Ureter (tissue), 1 donor: ENCODE results near the gene FXYD6. TPM values are rescaled to one million over a fixed set of nuclear protein-coding genes. Genes with fewer than 3 reads are reported as not detected.
"Not testable (repeated sequence)": the region's sequence is repeated elsewhere in the genome, so short reads cannot be mapped to it uniquely, and the experiment has no call there.

Experiments used
- DNase-seq: peaks from one replicate; pipeline ENCODE4 v3.0.0-alpha.2; 2020; ENCODE audit warnings: low spot score
- total RNA-seq: library from RNA; stranded (reverse); gene quantifications from one replicate; pipeline ENCODE4 v1.2.4, GENCODE V29; 2023
- donor health status: DM: yes; HTN: yes; CAD: no.

FXYD6 gene, protein sequence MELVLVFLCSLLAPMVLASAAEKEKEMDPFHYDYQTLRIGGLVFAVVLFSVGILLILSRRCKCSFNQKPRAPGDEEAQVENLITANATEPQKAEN
- total RNA-seq, result 41.8 TPM

DNA sequence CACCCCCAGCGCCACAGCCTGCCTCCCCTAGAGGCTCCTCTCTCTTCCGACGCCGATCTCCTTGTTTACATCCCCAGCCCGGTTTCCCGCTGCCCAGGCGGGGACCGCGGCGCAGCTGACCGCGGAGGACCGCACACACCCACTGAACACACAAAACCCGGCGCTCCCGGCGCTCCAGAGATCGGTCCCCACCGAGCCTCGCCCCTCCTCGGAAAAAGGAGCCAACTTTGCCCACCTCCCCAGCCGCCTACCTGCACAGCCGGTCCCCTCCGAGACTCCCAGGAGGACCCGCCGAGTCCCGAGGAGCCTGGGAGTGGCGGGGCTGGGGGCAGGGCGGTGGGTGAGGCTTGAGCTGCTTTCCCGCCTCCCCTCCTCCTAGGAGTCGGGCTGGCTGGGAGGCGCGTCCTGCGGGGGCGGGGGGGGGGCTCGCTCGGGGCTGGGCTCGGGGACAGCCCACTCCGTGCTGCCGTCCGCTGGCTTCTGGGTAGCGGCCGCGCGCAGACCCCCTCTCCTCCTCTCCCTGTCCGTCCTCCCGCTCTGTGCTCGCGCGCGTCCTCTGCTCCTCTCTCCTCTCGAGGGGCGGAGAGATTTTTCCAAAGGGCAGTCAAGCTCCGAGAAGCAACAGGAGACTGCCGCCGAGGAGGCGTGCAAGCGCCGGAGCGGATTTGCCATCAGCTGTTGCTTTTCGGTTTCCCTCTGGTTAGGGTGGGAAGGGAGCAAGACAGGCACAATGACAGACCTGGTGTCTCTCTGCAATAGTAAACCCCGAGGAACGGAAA is at the start of gene FXYD6:
FXYD6 (minus strand) TSS at position 318 of the 779 bp plus-strand sequence. CDS start 33,882 bp downstream, outside the sequence.
- peak; percentile 69 for DNase-seq

DNA sequence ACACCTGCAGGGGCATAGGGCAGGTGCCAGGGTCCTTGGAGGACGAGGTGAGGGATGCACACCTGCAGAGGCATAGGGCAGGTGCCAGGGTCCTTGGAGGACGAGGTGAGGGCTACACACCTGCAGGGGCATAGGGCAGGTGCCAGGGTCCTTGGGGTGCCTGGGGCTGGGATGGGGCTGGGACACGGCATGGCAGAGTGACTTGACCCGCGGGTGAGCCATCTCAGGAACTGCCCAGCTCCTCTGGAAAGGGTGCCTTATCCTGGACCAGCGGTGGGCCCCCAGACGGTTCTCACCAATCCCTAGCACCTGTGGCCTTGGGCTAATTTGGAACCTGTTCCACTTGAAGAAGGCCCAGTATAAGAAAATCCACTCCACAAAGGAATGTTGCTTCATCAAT is 49.7 kb upstream of the FXYD6 start:
- not testable (repeated sequence) for DNase-seq

DNA sequence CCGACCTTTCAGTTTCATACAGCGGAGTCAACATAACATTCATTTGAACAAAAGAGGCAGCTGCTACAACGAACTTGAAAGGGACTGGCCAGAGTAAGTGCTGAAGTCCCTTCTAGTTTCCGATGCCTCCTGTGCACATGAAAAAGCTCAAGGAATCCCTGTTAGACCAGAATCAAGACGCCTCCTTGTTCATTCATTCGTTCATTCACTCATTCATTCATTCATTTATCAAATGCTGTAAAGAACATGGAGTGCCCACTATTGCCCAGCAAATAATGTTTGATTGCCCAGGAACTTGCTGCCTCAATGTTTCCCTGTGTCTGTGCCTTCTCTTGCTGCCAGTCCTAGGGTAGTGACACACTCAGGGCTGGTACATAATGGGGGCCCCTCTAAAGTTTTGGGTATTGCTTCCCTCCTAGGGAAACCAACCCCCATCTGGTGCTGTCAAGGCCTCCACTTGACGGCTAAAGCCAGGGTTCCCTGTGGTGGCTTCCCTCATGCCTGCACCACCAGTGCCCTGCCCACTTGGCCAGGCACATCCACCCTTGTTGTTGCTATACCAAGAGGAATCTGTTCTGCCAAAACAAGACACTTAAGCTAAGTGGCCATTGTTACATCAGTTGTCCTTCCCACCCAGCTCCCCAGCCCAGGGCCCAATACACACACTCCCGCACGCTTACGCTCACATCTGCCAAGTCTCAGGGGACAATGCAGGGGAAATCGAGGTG is 48.9 kb upstream of the FXYD6 start:
- DNase-seq, result no peak

DNA sequence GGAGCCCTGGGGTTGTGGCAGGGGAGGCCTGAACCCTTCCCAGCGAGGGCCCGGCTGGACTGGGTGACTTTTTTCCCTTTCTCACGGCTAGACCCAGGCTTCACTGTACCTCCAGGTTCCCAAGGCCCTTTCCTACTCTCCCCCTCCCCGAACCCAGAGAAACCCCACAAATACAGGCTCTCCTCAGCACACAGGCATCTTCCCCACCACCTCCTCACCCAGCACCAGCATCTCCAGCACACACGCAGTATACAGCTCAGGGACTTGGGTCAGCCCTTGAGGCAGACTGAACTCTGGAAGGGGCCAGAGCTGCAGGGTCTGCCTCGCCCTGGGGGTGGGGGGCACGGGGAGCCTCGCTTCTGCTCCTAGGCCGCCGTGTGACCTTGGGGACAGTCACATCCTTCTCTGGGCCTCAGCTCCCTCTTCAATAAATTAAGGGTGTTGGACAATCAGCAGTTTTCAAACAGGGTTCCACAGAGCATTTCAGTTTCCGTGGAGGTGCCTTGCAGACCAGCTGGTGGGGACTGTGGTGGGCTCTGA is 48.2 kb upstream of the FXYD6 start:
- no peak for DNase-seq

DNA sequence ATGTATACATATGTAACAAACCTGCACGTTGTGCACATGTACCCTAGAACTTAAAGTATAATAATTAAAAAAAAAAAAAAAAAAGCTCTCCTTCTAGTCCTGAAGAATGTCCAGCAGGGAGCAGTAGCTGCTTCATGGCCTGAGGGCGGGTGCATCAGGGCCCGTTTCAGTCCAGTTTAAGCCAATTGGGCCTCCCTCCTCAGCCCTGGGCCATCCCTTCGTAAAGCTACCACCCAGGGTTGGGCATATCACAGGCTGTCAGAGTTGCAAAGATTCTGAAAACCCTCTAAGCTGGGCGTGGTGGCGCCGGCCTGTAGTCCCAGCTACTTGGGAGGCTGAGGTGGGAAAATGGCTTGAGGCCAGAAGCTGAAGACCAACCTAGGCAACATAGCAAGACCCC is 47.3 kb upstream of the FXYD6 start:
- DNase-seq, result no peak

DNA sequence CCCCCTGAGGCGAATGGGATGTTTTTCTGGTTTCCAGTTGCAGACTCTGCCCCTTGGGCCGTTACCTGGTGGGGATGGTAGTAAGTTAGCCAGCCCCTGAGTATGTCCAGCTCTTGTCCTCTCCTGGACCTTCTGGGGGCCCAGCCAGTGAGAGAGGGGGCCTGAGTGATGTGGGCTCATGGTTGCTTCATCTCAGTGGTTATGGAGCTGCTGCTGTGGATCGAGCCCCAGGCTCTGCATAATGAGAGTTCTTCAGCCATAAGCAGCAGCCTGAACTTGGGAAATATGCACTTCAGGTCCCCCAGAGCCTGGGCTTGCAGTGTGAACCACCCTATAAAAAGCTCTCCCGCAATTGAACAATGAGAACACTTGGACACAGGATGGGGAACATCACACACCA is 46.8 kb upstream of the FXYD6 start:
- no peak for DNase-seq

DNA sequence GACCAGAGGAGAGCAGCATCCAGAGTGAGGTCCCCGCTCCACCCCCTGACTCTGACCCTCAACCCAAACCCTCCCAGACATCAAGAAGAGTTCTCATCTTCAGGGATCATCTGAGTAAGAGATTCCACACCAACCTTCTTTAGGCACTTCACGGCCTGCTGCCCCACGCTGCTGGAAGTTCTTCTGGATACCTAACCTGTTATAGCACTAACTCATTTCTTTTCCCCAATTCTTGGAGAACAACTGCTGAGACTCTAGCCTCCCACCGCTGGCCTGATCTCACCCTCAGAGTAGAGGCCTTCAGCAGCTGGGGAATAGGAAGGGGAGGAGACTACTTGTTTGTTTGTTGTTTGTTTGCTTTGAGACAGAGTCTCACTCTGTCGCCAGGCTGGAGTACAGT is 45.4 kb upstream of the FXYD6 start:
- no peak for DNase-seq

DNA sequence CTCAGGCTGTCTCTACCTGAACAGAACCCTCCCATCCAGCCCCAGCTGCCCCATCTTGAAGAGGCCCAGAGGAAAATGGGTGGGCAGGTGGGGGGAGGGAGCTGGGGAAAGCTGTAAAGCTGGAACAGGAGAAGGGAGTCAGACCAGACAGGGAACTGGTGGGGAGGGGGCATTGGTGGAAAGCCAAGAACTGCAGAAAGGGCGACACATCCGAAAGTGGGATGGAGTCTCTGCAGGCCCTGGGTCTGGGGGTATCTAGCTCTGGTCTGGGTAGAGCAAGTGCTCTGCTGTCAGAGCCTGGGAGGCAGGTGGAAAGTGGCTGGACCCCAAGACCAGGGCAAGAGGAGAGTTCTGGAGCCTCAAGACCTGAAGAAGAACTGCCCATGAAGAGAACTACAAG is 45.0 kb upstream of the FXYD6 start:
- DNase-seq, result no peak

DNA sequence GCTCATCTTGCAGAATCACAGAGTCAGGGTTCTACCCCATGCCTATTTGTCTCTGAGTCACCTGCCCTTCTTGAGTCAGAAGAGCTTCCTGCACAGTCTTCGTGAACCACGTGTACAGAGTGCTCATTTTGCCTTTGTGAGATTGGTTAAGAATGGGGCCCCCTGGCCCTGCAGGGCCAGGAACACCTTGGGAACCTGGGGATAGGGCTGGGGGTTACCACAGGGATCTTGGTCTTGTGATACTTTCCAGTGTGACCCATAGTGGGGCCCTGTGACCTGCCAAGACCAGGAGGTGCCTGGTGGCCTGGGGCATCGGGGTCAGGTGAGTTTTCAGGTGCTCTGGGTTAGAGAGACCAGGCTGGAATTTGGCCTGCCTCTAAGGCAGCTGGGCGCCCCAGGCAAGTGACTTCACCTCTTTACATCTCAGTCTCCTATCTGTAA is 43.3 kb upstream of the FXYD6 start:
- no peak for DNase-seq

DNA sequence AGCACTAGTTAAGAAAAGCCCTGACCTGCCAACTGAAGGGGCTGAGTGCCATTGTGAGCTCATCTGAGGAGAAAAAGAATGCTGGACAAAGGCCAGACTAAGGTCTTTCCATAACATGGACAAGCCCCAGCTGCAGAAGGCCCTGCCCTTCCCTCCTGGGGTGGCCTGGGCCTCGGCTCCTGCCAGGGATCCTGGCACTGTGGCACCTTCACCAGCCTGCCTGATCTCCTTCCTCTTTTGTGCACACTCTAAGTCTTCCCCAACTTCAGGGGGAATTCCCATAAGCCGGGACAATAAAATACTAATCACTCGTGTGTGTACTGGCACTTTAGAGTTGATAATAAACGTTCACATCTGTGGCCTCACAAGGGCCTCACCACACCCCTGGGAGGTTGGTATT is 42.9 kb upstream of the FXYD6 start:
- no peak for DNase-seq

DNA sequence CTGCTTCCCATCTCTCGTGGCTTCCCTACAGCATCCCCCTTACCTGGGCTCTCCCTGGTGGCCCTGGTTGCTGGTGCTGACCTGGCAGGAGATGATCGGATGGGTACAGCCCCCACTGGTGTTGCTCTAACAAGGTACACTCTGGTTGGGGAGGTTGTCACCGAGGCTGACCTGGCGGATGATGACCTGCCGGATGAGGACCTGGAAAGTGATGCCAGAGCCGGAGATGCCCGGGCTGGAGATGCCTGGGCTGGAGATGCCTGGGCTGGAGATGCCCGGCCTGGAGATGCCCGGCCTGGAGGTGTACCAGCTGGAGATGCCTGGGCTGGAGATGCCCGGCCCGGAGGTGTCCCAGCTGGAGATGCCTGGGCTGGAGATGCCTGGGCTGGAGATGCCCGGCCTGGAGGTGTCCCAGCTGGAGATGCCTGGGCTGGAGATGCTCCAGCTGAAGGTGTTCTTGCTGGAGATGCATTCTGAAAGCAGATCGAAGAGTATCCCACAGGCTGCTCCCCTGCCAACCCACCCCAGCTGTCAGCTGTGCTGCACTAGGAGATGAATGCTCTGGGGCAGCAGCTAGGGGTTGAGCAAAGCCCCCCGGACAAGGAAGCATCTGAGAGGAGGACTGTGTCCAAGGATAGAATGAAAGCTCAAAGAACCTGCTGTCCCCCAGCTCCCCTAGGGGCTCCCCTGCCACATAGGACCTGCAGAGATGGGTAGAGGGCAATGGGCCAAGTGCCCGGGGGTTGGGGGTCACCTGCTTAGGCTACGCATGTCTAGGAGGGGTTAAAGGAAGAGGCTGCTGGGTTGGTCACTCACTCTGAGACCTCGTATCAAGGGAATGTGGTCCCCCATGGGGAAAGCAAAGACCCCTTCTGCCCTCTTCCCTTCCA is 42.2 kb upstream of the FXYD6 start:
- DNase-seq, result no peak

DNA sequence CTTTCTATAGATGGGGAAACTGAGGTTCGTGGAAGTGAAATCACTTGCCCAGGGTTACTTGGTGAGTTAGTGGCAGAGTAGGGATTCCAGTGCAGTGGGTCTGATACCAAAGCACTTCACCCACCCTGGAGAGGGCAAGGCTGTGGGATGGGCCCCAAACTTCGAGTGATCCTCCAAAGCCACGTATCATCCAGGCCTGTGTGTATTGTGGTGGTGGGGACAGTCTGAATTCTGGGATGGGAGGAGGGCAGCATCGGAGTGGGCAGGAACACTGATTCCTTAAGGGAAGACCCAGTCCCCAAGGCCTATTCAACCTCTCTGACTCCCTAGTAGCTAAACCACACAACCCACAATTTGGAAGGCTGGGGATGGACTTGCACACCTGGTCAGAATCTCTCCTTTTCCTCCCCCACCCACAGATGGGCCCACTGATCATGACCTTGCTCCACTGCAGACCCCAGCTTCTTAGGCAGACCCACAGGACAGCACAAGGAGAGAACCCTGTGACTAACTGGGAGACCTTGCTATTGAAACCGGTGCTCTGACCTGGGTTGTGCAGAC is 41.2 kb upstream of the FXYD6 start:
- DNase-seq, result no peak

DNA sequence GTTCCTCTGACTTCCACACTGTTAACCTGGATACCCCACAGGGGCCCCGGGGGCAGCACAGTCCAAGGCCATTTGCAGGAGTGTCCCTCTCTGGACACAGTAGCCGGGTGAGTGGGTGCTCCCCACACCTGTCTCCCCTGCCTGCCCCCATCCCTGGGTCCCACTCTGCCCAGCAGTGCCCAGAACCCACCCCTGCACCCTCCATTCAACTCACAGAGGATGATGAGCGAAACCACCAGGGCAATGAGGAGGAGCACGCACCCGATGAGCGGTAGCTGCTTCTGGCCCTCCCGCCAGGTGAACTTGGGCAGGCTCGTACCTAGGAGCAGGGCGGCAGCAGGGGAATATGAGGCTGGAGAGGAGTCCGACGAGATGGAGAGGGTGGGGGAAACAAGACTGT is 40.5 kb upstream of the FXYD6 start:
- no peak for DNase-seq

DNA sequence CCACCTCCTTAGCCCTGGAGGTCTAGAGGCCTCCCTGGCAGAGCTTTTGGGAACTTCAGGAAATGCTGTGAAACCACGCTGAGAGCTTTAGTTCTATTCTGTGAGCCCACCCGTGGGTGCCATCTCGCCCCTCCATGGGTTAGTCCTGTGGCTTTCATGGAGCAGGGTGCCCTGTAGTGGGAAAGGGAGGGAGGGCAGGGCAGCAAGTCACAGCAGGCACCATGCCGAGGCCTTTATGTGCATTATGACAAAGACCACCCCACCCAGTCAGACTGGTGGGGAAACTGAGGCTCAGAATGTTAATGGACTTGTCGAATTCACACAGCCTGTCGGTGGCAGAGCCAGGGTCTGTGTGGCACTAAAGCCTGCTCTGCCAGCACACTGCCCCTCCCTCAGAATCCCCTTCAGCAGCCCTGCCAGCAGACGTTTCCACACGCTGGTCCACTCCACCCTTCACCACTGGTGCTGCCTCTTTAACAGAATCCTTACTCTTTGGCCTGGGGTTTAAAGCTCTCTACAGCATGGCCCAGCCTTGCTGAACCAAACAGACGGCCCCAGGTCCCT is 39.3 kb upstream of the FXYD6 start:
- DNase-seq, result no peak

DNA sequence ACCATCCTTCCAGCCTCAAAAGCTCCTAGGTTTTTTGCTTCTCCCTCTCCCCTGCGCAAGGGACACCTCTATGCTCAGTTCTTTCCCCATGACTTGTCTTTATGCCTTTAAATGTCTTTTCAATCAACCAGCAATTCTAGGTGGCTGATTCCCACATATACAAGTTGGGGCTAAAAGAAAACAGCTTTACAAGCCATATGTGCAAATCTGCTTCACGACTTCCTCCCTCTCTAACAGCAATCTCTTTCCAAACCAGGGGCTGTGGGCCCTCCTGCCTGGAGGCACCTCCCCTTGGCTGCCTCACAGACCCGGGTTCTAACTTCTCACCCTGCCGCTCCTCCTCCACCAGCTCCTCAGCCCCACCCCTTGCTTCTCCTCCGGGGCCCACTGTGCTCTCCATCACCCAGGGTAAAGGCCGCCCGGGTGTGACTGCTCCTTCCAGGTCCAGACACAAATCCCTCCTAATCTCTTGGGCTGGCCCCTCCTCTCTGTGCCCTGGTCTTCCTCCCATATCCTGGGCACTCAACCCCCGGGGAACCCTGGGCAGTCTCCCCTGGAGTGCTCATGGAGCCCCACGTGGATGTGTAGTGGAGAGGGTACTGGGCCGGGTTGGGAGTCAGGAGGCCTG is 38.6 kb upstream of the FXYD6 start:
- no peak for DNase-seq

DNA sequence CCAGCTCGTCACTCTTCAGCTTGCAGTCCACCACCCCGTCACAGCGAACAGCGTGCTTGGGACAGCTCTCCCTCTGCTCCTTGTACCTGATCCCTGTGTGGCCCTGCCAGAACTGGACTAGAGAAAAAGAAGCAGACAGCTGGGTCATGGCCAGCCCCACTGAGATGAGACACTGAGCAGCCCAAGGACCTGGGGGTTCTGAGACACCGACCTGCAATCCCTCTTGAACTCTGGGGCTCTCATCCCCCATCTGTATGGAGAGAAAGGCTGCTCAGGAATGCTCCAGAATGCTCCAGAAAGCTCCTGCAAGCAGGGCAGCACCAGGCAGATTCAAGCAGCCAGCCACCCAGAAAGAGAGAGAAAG is 37.9 kb upstream of the FXYD6 start:
- no peak for DNase-seq

DNA sequence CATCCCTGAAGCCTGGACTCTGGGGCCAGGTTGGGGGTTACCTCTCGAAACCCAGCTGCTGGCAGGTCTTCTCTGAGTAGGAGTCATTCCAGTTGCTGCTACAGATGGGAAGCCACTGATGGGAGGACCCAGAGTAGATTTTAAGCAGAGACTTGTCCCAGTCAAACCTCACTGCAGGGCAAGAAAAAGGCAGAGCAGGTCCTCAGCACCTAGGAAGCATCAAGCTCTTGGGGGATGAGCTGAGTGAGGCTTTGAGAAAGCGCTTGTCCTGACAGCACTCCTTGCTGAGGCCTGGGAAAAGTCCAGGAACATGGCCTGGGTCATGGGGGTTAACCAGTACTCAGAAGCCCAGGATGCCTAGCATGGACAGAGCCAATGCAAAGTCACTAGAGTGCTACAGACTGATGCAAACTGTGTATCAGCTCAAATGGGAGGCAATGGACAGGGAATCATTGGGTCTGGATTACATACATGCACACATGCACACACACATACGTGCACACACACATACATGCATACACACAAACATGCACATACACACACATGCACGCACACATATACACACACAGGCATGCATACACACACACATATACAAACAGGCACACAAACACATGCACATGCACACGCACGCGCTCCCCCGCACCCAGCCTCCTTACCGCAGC is 37.4 kb upstream of the FXYD6 start:
- no peak for DNase-seq

DNA sequence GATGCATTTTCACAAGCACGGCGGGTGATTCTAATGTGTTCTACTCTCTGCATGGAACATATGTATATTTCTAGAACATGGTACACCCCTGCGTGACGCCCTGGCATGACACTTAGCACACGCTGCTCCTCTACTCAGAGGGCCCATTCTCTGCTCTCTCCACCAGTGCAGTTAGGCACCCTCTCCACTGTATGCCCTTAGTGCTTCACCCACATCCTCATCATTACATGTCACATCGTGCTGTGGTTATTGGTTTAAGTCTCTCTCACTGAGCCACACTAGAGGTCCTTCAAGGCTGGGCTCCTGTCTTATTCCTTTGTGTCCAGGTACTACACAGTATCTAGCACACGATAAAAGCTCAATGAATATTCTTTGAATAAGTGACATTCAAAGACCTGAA is 36.0 kb upstream of the FXYD6 start:
- DNase-seq, result no peak

DNA sequence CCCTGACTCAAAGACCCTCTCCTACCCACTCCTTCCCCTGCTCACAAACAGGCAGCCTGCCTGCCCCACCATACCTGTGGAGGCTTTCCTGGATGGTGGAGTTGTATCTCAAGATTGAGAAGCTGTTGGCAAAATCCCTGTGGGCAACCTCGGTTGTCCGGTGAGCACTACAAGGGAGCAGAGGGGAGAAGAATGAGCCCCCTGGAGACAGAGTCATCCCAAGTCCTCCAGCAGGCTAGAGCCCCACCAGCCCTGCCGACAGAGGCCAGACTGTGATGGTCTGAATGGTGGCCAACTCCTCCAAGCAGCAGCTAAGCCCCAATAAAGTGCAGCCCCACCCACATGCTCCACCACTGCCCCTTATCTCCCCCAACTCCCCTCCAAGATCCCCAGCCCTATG is 35.2 kb upstream of the FXYD6 start:
- no peak for DNase-seq
